ENCODE results near the gene ABL1. TPM values are rescaled to one million over a fixed set of nuclear protein-coding genes. Genes with fewer than 3 reads are reported as not detected.
A peak's percentile ranks its signal among the peaks of the same experiment; 100 is the strongest.

The ABL1 gene
- total RNA-seq, 1 donor from 2014 or later, result 113 TPM

DNA sequence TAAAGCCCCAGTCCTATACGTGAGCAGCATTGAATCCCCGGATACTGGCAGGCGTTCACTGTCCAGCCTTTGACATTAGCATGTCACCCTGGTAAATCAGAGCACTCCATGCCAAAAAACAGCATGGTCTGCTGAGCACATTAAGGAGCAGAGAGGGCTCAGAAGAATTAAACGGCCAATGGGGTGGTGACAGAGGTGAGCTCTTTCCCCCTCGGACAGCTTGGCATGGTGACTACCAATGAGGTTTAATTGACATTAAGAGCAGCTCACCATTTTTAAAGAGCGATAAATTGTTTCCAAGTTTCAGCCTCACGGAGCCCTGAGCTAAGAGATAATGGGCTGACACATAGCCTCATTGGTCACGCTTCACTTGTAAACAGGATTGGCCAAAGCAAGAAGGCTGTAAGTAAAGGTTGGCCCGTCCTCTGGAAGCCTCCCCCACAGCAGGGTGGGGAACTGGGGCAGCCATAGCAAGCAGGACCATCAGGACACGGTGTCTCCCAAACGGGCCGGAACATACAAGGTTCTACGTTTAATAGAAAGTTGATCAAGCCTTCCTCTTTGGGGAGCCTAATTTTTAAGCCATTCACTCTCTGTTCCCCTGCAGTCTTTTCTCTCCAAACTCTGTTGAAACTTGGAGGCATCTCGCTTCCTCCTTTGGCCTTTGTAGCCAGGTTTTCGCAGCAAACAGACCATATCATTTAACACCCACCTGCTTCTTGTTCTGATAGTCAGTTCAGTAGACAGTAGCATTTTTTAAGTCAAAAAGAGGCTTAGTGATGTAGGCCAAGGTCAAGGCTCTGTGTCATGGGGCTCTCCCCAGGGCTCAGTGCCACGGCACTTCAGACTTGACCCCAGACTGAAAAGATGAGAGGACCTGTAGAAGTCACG lies 35.7 kb downstream of the ABL1 start:
- peaks cover 96% of the 10 kb centered on the region for H4K20me1 ChIP-seq (ENCODE audit: insufficient read depth, low read length)
- DNase-seq (ENCODE audit: low read depth) (peak; percentile 68), FAIRE-seq (no peak)
- peaks cover 90% of the 10 kb centered on the region for H3K79me2 ChIP-seq (ENCODE audit: insufficient read depth, low read length)
- no peak overlapping the region for H2AFZ ChIP-seq (ENCODE audit: low read depth, low read length)
- no peak overlapping the region for H3K4me3 ChIP-seq (ENCODE audit: insufficient read depth, low read depth, low read length)
- Mint-ChIP-seq H3K4me1 (ENCODE audit: low read depth, unreplicated experiment) (peaks cover 17% of the 10 kb centered on the region), H3K27ac (ENCODE audit: unreplicated experiment) (peak overlapping the region; percentile 56), H3K4me3 (ENCODE audit: unreplicated experiment) (peak overlapping the region; percentile 50), H3K27me3 (ENCODE audit: low read depth, unreplicated experiment) (no peaks in the 10 kb centered on the region), H3K36me3 (ENCODE audit: low read depth, unreplicated experiment) (peaks cover 18% of the 10 kb centered on the region), H3K9me3 (ENCODE audit: unreplicated experiment) (no peaks in the 10 kb centered on the region)
- peak overlapping the region; percentile 51 for H3K4me2 ChIP-seq (ENCODE audit: low read length)
- no peaks in the 10 kb centered on the region for H3K27me3 ChIP-seq (ENCODE audit: insufficient read depth, low read length)
- peak overlapping the region; percentile 32 for H3K27ac ChIP-seq (ENCODE audit: low read depth, low read length)
- H3K9me3 ChIP-seq (ENCODE audit: insufficient read depth, low read depth, low read length), result no peaks in the 10 kb centered on the region
- H3K4me1 ChIP-seq (ENCODE audit: insufficient read depth, low read length), result peaks cover 21% of the 10 kb centered on the region
- peak overlapping the region; percentile 33 for H3K9ac ChIP-seq (ENCODE audit: low read length)
- TF ChIP-seq CTCF (IDR thresholded peaks at IDR 0.05; ENCODE audit: insufficient read depth, low read depth, low read length), result no peak
- no peak for TF ChIP-seq EZH2 (IDR thresholded peaks at IDR 0.05; ENCODE audit: insufficient read depth, low read length)
- peaks cover 51% of the 10 kb centered on the region for H3K36me3 ChIP-seq (ENCODE audit: insufficient read depth, low read length)

DNA sequence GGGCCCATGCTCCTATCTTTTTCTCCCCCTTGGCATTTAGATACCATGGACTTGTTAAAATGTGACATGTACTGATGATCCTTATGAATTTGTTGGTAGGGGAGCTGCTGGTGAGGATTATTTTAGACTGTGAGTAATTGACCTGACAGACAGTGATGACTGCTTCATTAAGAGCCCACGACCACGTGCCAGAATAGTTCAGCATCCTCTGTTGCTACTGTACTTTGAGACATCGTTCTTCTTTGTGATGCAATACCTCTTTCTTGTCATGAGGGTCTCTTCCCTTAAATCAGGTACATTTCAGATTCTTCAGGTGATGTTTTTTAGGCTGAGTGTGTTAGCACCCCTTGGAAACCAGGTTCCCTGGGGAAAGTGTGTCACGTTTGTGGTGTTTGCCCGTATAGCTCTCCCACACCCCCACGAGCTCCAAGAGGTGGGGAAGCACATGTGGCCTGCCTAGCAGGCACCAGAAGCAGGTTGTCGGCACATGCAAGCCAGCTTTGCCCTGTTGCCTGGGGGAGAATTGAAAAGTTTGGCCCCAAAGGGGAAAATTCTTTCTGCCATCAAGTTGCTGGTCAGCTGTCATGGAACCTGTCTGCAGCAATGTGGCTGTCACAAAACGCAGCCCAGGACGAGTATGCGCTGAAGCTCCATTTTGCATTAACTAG lies 36.5 kb downstream of the ABL1 start:
- peaks cover 16% of the 10 kb centered on the region for H3K4me1 Mint-ChIP-seq (ENCODE audit: low read depth, unreplicated experiment)
- DNase-seq (ENCODE audit: low read depth) (no peak), FAIRE-seq (no peak)
- no peak overlapping the region for H3K4me2 ChIP-seq (ENCODE audit: low read length)
- H3K4me3 Mint-ChIP-seq (ENCODE audit: unreplicated experiment), result peak overlapping the region; percentile 11
- H3K27me3 Mint-ChIP-seq (ENCODE audit: low read depth, unreplicated experiment), result no peaks in the 10 kb centered on the region
- peaks cover 20% of the 10 kb centered on the region for H3K36me3 Mint-ChIP-seq (ENCODE audit: low read depth, unreplicated experiment)
- peaks cover 92% of the 10 kb centered on the region for H4K20me1 ChIP-seq (ENCODE audit: insufficient read depth, low read length)
- H3K9me3 ChIP-seq (ENCODE audit: insufficient read depth, low read depth, low read length), result no peaks in the 10 kb centered on the region
- TF ChIP-seq CTCF (IDR thresholded peaks at IDR 0.05; ENCODE audit: insufficient read depth, low read depth, low read length), result no peak
- TF ChIP-seq EZH2 (IDR thresholded peaks at IDR 0.05; ENCODE audit: insufficient read depth, low read length), result no peak
- peaks cover 53% of the 10 kb centered on the region for H3K36me3 ChIP-seq (ENCODE audit: insufficient read depth, low read length)
- H3K27ac ChIP-seq (ENCODE audit: low read depth, low read length), result no peak overlapping the region
- H3K27me3 ChIP-seq (ENCODE audit: insufficient read depth, low read length), result no peaks in the 10 kb centered on the region
- H3K79me2 ChIP-seq (ENCODE audit: insufficient read depth, low read length), result peaks cover 82% of the 10 kb centered on the region
- H3K4me1 ChIP-seq (ENCODE audit: insufficient read depth, low read length), result peaks cover 21% of the 10 kb centered on the region
- H2AFZ ChIP-seq (ENCODE audit: low read depth, low read length), result no peak overlapping the region
- H3K9me3 Mint-ChIP-seq (ENCODE audit: unreplicated experiment), result no peaks in the 10 kb centered on the region
- H3K4me3 ChIP-seq (ENCODE audit: insufficient read depth, low read depth, low read length), result no peak overlapping the region
- H3K27ac Mint-ChIP-seq (ENCODE audit: unreplicated experiment), result peak overlapping the region; percentile 56
- no peak overlapping the region for H3K9ac ChIP-seq (ENCODE audit: low read length)

Data from astrocyte (in vitro differentiated cells and primary cell).